ENCODE data around the gene BAZ1B.

GRCh38 chr7:73397521-73398281, 124.4 kb downstream of the BAZ1B start:
- TF ChIP-seq, protein P1, sequence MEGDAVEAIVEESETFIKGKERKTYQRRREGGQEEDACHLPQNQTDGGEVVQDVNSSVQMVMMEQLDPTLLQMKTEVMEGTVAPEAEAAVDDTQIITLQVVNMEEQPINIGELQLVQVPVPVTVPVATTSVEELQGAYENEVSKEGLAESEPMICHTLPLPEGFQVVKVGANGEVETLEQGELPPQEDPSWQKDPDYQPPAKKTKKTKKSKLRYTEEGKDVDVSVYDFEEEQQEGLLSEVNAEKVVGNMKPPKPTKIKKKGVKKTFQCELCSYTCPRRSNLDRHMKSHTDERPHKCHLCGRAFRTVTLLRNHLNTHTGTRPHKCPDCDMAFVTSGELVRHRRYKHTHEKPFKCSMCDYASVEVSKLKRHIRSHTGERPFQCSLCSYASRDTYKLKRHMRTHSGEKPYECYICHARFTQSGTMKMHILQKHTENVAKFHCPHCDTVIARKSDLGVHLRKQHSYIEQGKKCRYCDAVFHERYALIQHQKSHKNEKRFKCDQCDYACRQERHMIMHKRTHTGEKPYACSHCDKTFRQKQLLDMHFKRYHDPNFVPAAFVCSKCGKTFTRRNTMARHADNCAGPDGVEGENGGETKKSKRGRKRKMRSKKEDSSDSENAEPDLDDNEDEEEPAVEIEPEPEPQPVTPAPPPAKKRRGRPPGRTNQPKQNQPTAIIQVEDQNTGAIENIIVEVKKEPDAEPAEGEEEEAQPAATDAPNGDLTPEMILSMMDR (IDR thresholded peaks at IDR 0.05), result no peak
- no peak for TF ChIP-seq POLR2A (IDR thresholded peaks at IDR 0.05)

Measured in esophagus squamous epithelium (tissue), 4 donors.